Measurements from ENCODE around the gene LMBRD2.
A peak's percentile ranks its signal among the peaks of the same experiment; 100 is the strongest.
"Not testable (repeated sequence)": the region's sequence is repeated elsewhere in the genome, so short reads cannot be mapped to it uniquely, and the experiment has no call there.

LMBRD2 gene

GRCh38 chr5:36151434-36152323 lies at the start of gene LMBRD2, which contains the start of gene SKP2:
Gene LMBRD2 (minus strand): TSS chr5:36151887. CDS start chr5:36143349, 8,538 bp downstream.
Gene SKP2 (plus strand): TSS chr5:36152111. CDS start chr5:36152263, 152 bp downstream.
- peaks cover 6% of the 10 kb centered on the region; the same call in 1 of the 2 replicates for H4K20me1 ChIP-seq (ENCODE audit: insufficient read depth, low read length)
- H2AFZ ChIP-seq (ENCODE audit: low read depth, low read length): peak within 1 kb of the TSS; percentile 97
- H3K27ac ChIP-seq (ENCODE audit: low read length): peak within 1 kb of the TSS; percentile 80
- DNase-seq (peak; percentile 99), ATAC-seq (ENCODE audit: insufficient read depth, low read depth) (peak; percentile 96)
- H3K79me2 ChIP-seq (ENCODE audit: insufficient read depth, low read length): peaks cover 97% of the 10 kb centered on the region
- no peaks in the 10 kb centered on the region for H3K9me3 ChIP-seq (ENCODE audit: insufficient read depth, low read length, severe bottlenecking)
- no peak for TF ChIP-seq CTCF (IDR thresholded peaks at IDR 0.05; ENCODE audit: borderline replicate concordance, extremely low read depth, low read length, poor library complexity, severe bottlenecking)
- no peak for TF ChIP-seq EZH2 (IDR thresholded peaks at IDR 0.05; ENCODE audit: borderline replicate concordance, low read depth, low read length, severe bottlenecking)
- peak within 1 kb of the TSS; percentile 88 for H3K4me2 ChIP-seq (ENCODE audit: insufficient read depth, low read length)
- no peaks in the 10 kb centered on the region for H3K27me3 ChIP-seq (ENCODE audit: insufficient read depth, low read length, poor library complexity)
- H3K4me3 ChIP-seq (ENCODE audit: low read depth in 1 of 2, low read length in 2 of 2): peak within 1 kb of the TSS; percentile 59 to 63
- H3K4me1 ChIP-seq (ENCODE audit: insufficient read depth, low read length): peaks cover 62% of the 10 kb centered on the region
- peak within 1 kb of the TSS; percentile 65 for H3K9ac ChIP-seq (ENCODE audit: low read depth, low read length)
- peaks cover 39% of the 10 kb centered on the region for H3K36me3 ChIP-seq (ENCODE audit: insufficient read depth, low read length)

DNA sequence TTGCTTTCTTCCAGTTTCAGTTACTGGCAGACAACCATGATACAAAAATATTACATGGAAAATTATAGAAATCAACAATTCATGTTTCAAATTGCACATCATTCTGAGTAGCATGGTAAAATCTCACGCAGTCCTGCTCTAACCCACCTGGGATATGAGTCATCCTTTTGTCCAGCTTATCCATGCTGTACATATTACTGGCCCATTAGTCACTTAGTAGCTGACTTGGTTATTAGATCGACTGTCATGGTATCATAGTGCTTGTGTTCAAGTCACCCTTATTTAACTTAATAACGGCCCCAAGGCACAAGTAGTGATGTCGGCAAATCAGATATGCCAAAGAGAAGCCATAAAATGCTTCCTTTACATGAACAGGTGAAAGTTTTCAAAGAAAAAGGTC lies 48.8 kb upstream of the LMBRD2 start:
- Histone ChIP-seq H3K27me3 (ENCODE audit: insufficient read depth, low read length, poor library complexity) (no peaks in the 10 kb centered on the region), H2AFZ (ENCODE audit: low read depth, low read length) (no peak overlapping the region), H3K36me3 (ENCODE audit: insufficient read depth, low read length) (peaks cover 70% of the 10 kb centered on the region), H3K9me3 (ENCODE audit: insufficient read depth, low read length, severe bottlenecking) (no peaks in the 10 kb centered on the region), H3K4me2 (ENCODE audit: insufficient read depth, low read length) (no peak overlapping the region), H4K20me1 (ENCODE audit: insufficient read depth, low read length) (no peaks in the 10 kb centered on the region), H3K27ac (ENCODE audit: low read length) (no peak overlapping the region), H3K79me2 (ENCODE audit: insufficient read depth, low read length) (no peaks in the 10 kb centered on the region), H3K4me1 (ENCODE audit: insufficient read depth, low read length) (no peaks in the 10 kb centered on the region), H3K4me3 (ENCODE audit: low read depth in 1 of 2, low read length in 2 of 2) (no peak overlapping the region), H3K9ac (ENCODE audit: low read depth, low read length) (no peak overlapping the region)
- DNase-seq (no peak), ATAC-seq (ENCODE audit: insufficient read depth, low read depth) (no peak)
- TF ChIP-seq EZH2 (IDR thresholded peaks at IDR 0.05; ENCODE audit: borderline replicate concordance, low read depth, low read length, severe bottlenecking) (no peak), CTCF (IDR thresholded peaks at IDR 0.05; ENCODE audit: borderline replicate concordance, extremely low read depth, low read length, poor library complexity, severe bottlenecking) (no peak)

DNA sequence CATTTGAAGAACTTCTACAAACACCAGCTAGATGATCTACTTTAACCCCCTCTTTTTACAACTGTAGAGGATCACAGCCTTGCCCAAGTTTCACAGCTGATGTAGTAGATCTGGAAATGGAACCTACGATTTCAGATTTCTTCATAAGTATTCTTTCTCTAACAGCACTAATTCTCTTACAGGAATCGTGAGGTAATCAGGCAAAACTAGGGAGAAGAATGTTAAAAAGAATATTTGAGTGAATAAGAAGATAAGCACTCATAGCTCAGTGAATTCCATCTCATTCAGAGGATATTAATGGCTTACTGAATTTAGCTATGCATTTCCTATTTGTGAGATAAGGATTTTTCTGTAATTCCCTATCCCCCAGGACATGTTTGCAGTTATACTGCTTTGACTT lies 47.9 kb upstream of the LMBRD2 start:
- DNase-seq (no peak), ATAC-seq (ENCODE audit: insufficient read depth, low read depth) (no peak)
- no peaks in the 10 kb centered on the region for H3K4me1 ChIP-seq (ENCODE audit: insufficient read depth, low read length)
- no peak overlapping the region for H3K4me2 ChIP-seq (ENCODE audit: insufficient read depth, low read length)
- no peaks in the 10 kb centered on the region for H3K9me3 ChIP-seq (ENCODE audit: insufficient read depth, low read length, severe bottlenecking)
- H4K20me1 ChIP-seq (ENCODE audit: insufficient read depth, low read length): no peaks in the 10 kb centered on the region
- TF ChIP-seq CTCF (IDR thresholded peaks at IDR 0.05; ENCODE audit: borderline replicate concordance, extremely low read depth, low read length, poor library complexity, severe bottlenecking): no peak
- peaks cover 70% of the 10 kb centered on the region for H3K36me3 ChIP-seq (ENCODE audit: insufficient read depth, low read length)
- no peak overlapping the region for H3K27ac ChIP-seq (ENCODE audit: low read length)
- no peaks in the 10 kb centered on the region for H3K27me3 ChIP-seq (ENCODE audit: insufficient read depth, low read length, poor library complexity)
- no peak overlapping the region for H2AFZ ChIP-seq (ENCODE audit: low read depth, low read length)
- H3K4me3 ChIP-seq (ENCODE audit: low read depth in 1 of 2, low read length in 2 of 2): no peak overlapping the region
- no peak overlapping the region for H3K9ac ChIP-seq (ENCODE audit: low read depth, low read length)
- H3K79me2 ChIP-seq (ENCODE audit: insufficient read depth, low read length): no peaks in the 10 kb centered on the region

DNA sequence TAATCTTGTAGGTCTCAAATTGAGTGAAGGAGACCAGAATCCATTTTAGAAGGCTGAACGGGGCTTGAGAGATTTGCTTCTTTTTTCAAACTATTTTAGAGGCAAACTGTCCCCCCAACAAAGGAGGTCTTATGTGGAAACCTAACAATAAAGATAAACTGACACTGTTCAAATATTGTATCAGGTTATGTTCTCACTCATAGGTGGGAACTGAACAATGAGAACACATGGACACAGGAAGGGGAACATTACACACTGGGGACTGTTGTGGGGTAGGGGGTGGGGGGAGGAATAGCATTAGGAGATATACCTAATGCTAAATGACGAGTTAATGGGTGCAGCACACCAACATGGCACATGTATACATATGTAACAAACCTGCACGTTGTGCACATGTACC lies 47.1 kb upstream of the LMBRD2 start:
- H4K20me1 ChIP-seq (ENCODE audit: insufficient read depth, low read length); H3K4me3 ChIP-seq (ENCODE audit: low read depth in 1 of 2, low read length in 2 of 2); H3K4me2 ChIP-seq (ENCODE audit: insufficient read depth, low read length); ATAC-seq (ENCODE audit: insufficient read depth, low read depth); H3K9me3 ChIP-seq (ENCODE audit: insufficient read depth, low read length, severe bottlenecking); DNase-seq; H3K27me3 ChIP-seq (ENCODE audit: insufficient read depth, low read length, poor library complexity); H3K4me1 ChIP-seq (ENCODE audit: insufficient read depth, low read length); H2AFZ ChIP-seq (ENCODE audit: low read depth, low read length); H3K79me2 ChIP-seq (ENCODE audit: insufficient read depth, low read length); H3K27ac ChIP-seq (ENCODE audit: low read length); H3K9ac ChIP-seq (ENCODE audit: low read depth, low read length): not testable (repeated sequence)
- H3K36me3 ChIP-seq (ENCODE audit: insufficient read depth, low read length): peaks cover 77% of the 10 kb centered on the region

Data from DND-41 (cell line).